OCI-LY1 (cell line): ENCODE results near the gene GJD3.
"Not testable (repeated sequence)": the region's sequence is repeated elsewhere in the genome, so short reads cannot be mapped to it uniquely, and the experiment has no call there.

ENCODE experiments used
- H2AFZ ChIP-seq: fragments of 200-600 bp; sonication (generic), shearing (Covaris generic); 2 replicates; pipeline ENCODE4 v1.6.0; 2014; ENCODE audit warnings: antibody characterized with exemption, mild to moderate bottlenecking, low read length
- H3F3A ChIP-seq: fragments of 200-600 bp; sonication (generic), shearing (Covaris generic); 2 replicates; pipeline ENCODE4 v1.6.0; 2014; ENCODE audit warnings: mild to moderate bottlenecking, antibody characterized with exemption, low read length, moderate library complexity; ENCODE audit not compliant: insufficient read depth
- H3K27ac ChIP-seq: fragments of 200-600 bp; sonication (generic); 2 replicates; pipeline ENCODE4 v1.5.1; 2014; ENCODE audit warnings: low read length, mixed run types, mild to moderate bottlenecking, low read depth; ENCODE audit not compliant: poor library complexity, severe bottlenecking
- H3K27me3 ChIP-seq: fragments of 200-600 bp; sonication (generic); 2 replicates; pipeline ENCODE4 v1.6.0; 2014; ENCODE audit warnings: antibody characterized with exemption, mild to moderate bottlenecking, low read length, moderate library complexity; ENCODE audit not compliant: insufficient read depth
- H3K36me3 ChIP-seq: fragments of 200-600 bp; sonication (generic); 2 replicates; pipeline ENCODE4 v1.6.1; 2014; ENCODE audit warnings: mild to moderate bottlenecking, antibody characterized with exemption, low read length, moderate library complexity, mixed read lengths; ENCODE audit not compliant: insufficient read depth
- H3K4me1 ChIP-seq: fragments of 200-600 bp; sonication (generic); 2 replicates; pipeline ENCODE4 v1.5.1; 2014; ENCODE audit warnings: mild to moderate bottlenecking, low read length, moderate library complexity; ENCODE audit not compliant: insufficient read depth, severe bottlenecking
- H3K4me2 ChIP-seq: fragments of 200-600 bp; sonication (generic), shearing (Covaris generic); 2 replicates; pipeline ENCODE4 v1.6.1; 2014; ENCODE audit warnings: low read length
- H3K4me3 ChIP-seq: fragments of 200-600 bp; sonication (generic); 2 replicates; pipeline ENCODE4 v1.5.1; 2014; ENCODE audit warnings: low read length, low read depth, mild to moderate bottlenecking, mixed read lengths; ENCODE audit not compliant: poor library complexity, severe bottlenecking
- H3K79me2 ChIP-seq: fragments of 200-600 bp; shearing (Covaris generic); 2 replicates; pipeline ENCODE4 v1.6.1; 2016; ENCODE audit warnings: mixed run types, low read length, mixed read lengths; ENCODE audit not compliant: insufficient read depth
- H3K9ac ChIP-seq: fragments of 200-600 bp; sonication (generic), shearing (Covaris generic); 2 replicates; pipeline ENCODE4 v1.6.1; 2014; ENCODE audit warnings: mild to moderate bottlenecking, low read length, mixed read lengths
- H3K9me2 ChIP-seq: fragments of 200-600 bp; sonication (generic), shearing (Covaris generic); 2 replicates; pipeline ENCODE4 v1.6.1; 2014; ENCODE audit warnings: low read depth, mild to moderate bottlenecking, low read length, mixed read lengths
- H3K9me3 ChIP-seq: fragments of 200-600 bp; shearing (Covaris generic); 2 replicates; pipeline ENCODE4 v1.6.1; 2014; ENCODE audit warnings: low read length, mixed read lengths
- H4K20me1 ChIP-seq: fragments of 200-600 bp; sonication (generic), shearing (Covaris generic); 2 replicates; pipeline ENCODE4 v1.6.0; 2016; ENCODE audit warnings: mild to moderate bottlenecking, low read length; ENCODE audit not compliant: insufficient read depth
- EZH2 ChIP-seq: fragments of 200-600 bp; sonication (generic), shearing (Covaris generic); IDR thresholded peaks from 2 replicates; pipeline ENCODE4 v1.8.0; 2017; ENCODE audit warnings: borderline replicate concordance, mixed run types, mild to moderate bottlenecking, antibody characterized with exemption, low read length, moderate library complexity, mixed read lengths
- TF ChIP-seq, protein P1 (sequence below): fragments of 200-600 bp; sonication (generic), shearing (Covaris generic); IDR thresholded peaks from 2 replicates; pipeline ENCODE4 v1.5.1; 2017; ENCODE audit warnings: mild to moderate bottlenecking, antibody characterized with exemption, low read length, moderate library complexity, mixed read lengths

GJD3 gene

GRCh38 chr17:40374821-40375498, 10.4 kb upstream of the GJD3 start:
- H3K4me1 ChIP-seq, result no peaks in the 10 kb centered on the region
- no peak overlapping the region for H2AFZ ChIP-seq
- H3F3A ChIP-seq, result no peaks in the 10 kb centered on the region
- no peak overlapping the region for H3K9ac ChIP-seq
- no peaks in the 10 kb centered on the region for H3K9me2 ChIP-seq
- H4K20me1 ChIP-seq, result no peaks in the 10 kb centered on the region
- no peaks in the 10 kb centered on the region; the same call in 1 of the 2 replicates for H3K36me3 ChIP-seq
- H3K4me3 ChIP-seq, result no peak overlapping the region
- no peak overlapping the region for H3K4me2 ChIP-seq
- TF ChIP-seq, protein P1, sequence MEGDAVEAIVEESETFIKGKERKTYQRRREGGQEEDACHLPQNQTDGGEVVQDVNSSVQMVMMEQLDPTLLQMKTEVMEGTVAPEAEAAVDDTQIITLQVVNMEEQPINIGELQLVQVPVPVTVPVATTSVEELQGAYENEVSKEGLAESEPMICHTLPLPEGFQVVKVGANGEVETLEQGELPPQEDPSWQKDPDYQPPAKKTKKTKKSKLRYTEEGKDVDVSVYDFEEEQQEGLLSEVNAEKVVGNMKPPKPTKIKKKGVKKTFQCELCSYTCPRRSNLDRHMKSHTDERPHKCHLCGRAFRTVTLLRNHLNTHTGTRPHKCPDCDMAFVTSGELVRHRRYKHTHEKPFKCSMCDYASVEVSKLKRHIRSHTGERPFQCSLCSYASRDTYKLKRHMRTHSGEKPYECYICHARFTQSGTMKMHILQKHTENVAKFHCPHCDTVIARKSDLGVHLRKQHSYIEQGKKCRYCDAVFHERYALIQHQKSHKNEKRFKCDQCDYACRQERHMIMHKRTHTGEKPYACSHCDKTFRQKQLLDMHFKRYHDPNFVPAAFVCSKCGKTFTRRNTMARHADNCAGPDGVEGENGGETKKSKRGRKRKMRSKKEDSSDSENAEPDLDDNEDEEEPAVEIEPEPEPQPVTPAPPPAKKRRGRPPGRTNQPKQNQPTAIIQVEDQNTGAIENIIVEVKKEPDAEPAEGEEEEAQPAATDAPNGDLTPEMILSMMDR, result no peak
- TF ChIP-seq EZH2, result no peak
- no peaks in the 10 kb centered on the region; the same call in 1 of the 2 replicates for H3K27me3 ChIP-seq
- 0 out of 2 replicates have a peak, but pooled peaks cover 4% of the 10 kb centered on the region for H3K9me3 ChIP-seq
- no peaks in the 10 kb centered on the region for H3K79me2 ChIP-seq
- H3K27ac ChIP-seq, result no peak overlapping the region

- Histone ChIP-seq H3K79me2 (no peaks in the 10 kb centered on the region), H3F3A (no peaks in the 10 kb centered on the region), H3K4me3 (no peak overlapping the region), H3K9me3 (0 out of 2 replicates have a peak, but pooled peaks cover 4% of the 10 kb centered on the region), H3K36me3 (no peaks in the 10 kb centered on the region; the same call in 1 of the 2 replicates), H3K9me2 (no peaks in the 10 kb centered on the region), H4K20me1 (no peaks in the 10 kb centered on the region), H3K27me3 (no peaks in the 10 kb centered on the region; the same call in 1 of the 2 replicates), H3K9ac (no peak overlapping the region), H3K4me2 (no peak overlapping the region), H2AFZ (no peak overlapping the region), H3K4me1 (no peaks in the 10 kb centered on the region), H3K27ac (no peak overlapping the region)
- TF ChIP-seq EZH2, result no peak
- TF ChIP-seq, protein P1, result no peak
Measured at GRCh38 chr17:40373999-40374398, 9.5 kb upstream of the GJD3 start.

GRCh38 chr17:40373324-40373723, 8.8 kb upstream of the GJD3 start:
- no peak overlapping the region for H3K4me3 ChIP-seq
- 0 out of 2 replicates have a peak, but pooled peaks cover 4% of the 10 kb centered on the region for H3K9me3 ChIP-seq
- no peaks in the 10 kb centered on the region for H3F3A ChIP-seq
- no peaks in the 10 kb centered on the region for H3K4me1 ChIP-seq
- H2AFZ ChIP-seq, result no peak overlapping the region
- TF ChIP-seq EZH2, result no peak
- TF ChIP-seq, protein P1, result no peak
- no peak overlapping the region for H3K9ac ChIP-seq
- H3K79me2 ChIP-seq, result no peaks in the 10 kb centered on the region
- no peak overlapping the region for H3K27ac ChIP-seq
- H3K36me3 ChIP-seq, result no peaks in the 10 kb centered on the region; the same call in 1 of the 2 replicates
- H3K4me2 ChIP-seq, result no peak overlapping the region
- H3K9me2 ChIP-seq, result no peaks in the 10 kb centered on the region
- no peaks in the 10 kb centered on the region for H4K20me1 ChIP-seq
- H3K27me3 ChIP-seq, result no peaks in the 10 kb centered on the region; the same call in 1 of the 2 replicates

- not testable (repeated sequence) for H3K9me2 ChIP-seq, H3K27ac ChIP-seq, H2AFZ ChIP-seq, H3K4me3 ChIP-seq, H3K9me3 ChIP-seq, H3K4me1 ChIP-seq, H3K36me3 ChIP-seq, H3K27me3 ChIP-seq, H3F3A ChIP-seq, H3K79me2 ChIP-seq, H3K9ac ChIP-seq, H3K4me2 ChIP-seq, H4K20me1 ChIP-seq
Measured at GRCh38 chr17:40372644-40373043, 8.1 kb upstream of the GJD3 start.
